Astrocyte of the cerebellum (primary cell): ENCODE measurements around the gene CXCL8.
A peak's percentile ranks its signal among the peaks of the same experiment; 100 is the strongest.

ENCODE experiments used
- DNase-seq: peaks from one replicate; pipeline ENCODE4 v3.0.0-alpha.2; 2011; ENCODE audit warnings: low read depth
- H3K4me3 ChIP-seq: 2 replicates; pipeline ENCODE4 v1.5.1; 2011; ENCODE audit warnings: mild to moderate bottlenecking, low read depth, low read length, moderate library complexity
- in situ Hi-C: cut with HindIII; loops from 2 replicates; pipeline ENCODE4 v1.10.0; 2017; ENCODE audit warnings: low sequenced_read_pairs
- TF ChIP-seq, protein P1 (sequence below): IDR thresholded peaks from 2 replicates; pipeline ENCODE4 v1.5.1; 2012; ENCODE audit warnings: low read length, low read depth, moderate library complexity, mild to moderate bottlenecking; ENCODE audit errors: missing control alignments

The CXCL8 gene

DNA sequence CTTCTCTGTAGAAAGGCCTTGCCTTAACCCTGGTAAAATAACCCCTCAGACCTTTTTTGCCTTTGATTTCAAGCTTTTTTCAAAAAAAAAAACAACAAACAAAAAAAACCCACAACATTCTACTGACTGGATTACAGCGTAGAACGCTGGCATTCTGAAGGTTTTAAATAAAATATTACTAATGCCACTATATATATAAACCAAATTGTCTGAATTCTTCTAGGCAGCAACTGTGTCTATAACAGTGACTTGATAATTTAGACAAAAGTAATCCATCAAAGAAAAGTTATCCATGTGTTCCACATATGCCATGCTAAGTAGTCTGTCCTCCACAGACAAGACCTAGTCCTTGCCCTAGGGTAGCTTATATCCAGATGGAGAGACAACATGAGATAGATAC is 33.6 kb upstream of the CXCL8 start:
- TF ChIP-seq, protein P1, sequence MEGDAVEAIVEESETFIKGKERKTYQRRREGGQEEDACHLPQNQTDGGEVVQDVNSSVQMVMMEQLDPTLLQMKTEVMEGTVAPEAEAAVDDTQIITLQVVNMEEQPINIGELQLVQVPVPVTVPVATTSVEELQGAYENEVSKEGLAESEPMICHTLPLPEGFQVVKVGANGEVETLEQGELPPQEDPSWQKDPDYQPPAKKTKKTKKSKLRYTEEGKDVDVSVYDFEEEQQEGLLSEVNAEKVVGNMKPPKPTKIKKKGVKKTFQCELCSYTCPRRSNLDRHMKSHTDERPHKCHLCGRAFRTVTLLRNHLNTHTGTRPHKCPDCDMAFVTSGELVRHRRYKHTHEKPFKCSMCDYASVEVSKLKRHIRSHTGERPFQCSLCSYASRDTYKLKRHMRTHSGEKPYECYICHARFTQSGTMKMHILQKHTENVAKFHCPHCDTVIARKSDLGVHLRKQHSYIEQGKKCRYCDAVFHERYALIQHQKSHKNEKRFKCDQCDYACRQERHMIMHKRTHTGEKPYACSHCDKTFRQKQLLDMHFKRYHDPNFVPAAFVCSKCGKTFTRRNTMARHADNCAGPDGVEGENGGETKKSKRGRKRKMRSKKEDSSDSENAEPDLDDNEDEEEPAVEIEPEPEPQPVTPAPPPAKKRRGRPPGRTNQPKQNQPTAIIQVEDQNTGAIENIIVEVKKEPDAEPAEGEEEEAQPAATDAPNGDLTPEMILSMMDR, result no peak
- in situ Hi-C loops, result no loop called here
- DNase-seq, result no peak
- H3K4me3 ChIP-seq, result no peak overlapping the region

DNA sequence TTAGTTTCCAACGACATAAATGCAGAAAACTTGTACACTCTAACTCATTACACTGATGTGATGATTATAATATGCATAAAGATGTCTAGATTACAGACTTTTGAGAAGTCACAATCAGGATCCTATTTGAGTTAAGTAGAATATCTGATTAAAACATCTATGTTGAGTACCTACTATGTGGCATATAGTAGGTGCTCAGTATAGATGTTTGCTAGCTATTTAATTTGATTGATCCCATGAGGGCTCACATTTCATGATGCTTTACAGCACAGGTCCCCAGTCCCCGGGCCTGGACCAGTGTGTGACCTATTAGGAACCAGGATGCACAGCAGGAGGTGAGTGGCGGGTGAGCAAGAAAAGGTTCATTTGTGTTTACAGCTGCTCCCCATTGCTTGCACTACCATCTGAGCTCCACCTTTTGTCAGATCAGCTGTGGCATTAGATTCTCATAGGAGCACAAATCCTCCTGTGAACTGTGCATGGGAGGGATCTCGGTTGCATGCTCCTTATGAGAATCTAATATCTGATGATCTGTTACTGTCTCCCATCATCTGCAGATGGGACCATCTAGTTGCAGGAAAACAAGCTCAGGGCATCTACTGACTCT is 33.0 kb upstream of the CXCL8 start:
- in situ Hi-C loops, result no loop called here
- H3K4me3 ChIP-seq, result no peak overlapping the region
- TF ChIP-seq, protein P1, result no peak

DNA sequence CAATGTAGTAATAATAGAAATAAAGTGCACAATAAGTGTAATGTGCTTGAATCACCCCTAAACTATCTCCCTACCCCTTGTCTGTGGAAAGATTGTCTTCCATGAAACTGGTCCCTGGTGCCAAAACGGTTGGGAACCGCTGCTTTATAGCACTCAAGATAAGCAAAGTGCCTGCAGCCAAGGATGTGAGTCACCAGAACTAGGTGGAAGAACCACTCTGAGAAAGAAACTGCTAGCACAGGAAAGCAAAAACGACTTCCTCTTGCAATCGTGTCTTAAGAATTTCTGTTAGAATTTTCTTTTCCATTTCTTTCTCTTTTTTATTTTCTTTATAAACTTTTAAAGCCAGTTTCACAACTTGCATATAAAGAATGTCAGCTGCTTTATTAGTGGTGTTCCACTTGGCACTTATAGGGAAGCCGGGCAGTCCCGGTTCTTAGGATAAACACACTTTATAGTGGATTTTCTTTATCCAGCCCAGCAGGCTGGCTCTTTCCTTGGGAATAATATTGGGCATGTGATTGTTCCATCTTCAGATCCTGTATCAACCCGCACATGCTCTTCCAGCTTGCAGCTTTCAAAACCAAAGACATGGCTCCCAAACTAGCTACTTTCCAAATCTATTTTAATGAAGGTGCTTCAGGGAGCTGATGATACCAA is 32.3 kb upstream of the CXCL8 start:
- in situ Hi-C loops, result no loop called here
- DNase-seq, result peak; percentile 81
- TF ChIP-seq, protein P1, result no peak
- H3K4me3 ChIP-seq, result no peak overlapping the region

More for the DNA sequence above, 33.0 kb upstream of the CXCL8 start:
- no peak for DNase-seq

DNA sequence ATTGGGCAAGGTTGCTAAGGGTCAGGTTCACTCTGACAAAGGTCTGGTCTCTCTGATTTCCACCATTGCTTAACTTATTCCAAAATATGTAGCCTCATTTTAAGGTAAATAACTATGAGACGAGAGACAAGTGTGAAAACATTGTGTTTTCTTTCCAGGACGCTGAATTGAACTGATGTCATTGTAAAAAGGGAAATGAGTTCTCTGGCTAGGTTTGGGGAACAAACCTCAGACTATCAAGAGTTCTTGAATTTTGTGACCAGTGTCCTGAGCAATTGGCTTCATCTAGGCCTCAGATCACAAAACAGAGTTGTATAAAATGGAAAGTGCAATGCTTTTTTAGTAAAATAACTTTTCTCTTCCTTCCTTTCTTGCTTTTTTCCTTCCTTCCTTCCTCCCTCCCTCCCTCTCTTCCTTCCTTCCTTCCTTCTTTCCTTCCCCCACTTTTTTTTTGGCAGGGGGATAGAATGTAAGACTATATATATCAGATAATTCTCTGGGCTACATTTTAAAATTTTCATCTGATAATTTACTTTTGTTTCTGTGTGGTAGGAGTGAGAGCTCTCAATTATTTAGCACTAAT is 30.8 kb upstream of the CXCL8 start:
- H3K4me3 ChIP-seq, result no peak overlapping the region
- no peak for DNase-seq
- in situ Hi-C loops, result no loop called here
- TF ChIP-seq, protein P1, result no peak

DNA sequence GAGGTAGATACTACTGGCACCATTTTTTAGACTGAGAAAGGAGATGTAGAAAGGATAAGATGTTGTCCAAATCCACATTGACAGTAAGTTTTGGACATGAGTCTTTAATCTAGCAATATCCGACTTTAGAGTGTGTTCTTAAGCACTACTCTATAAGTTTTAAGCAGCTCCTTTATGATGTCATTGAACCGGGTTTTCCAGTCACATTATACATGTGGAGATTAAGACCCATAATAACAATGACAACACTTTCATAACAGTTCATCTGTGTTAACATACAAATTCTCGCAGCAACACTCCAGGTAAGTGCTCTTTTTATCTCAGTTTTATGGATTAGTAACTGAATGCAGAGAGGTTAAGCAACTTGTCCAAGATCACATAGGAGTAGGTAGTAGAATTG is 30.3 kb upstream of the CXCL8 start:
- in situ Hi-C loops, result no loop called here
- TF ChIP-seq, protein P1, result no peak
- no peak overlapping the region for H3K4me3 ChIP-seq
- DNase-seq, result no peak

DNA sequence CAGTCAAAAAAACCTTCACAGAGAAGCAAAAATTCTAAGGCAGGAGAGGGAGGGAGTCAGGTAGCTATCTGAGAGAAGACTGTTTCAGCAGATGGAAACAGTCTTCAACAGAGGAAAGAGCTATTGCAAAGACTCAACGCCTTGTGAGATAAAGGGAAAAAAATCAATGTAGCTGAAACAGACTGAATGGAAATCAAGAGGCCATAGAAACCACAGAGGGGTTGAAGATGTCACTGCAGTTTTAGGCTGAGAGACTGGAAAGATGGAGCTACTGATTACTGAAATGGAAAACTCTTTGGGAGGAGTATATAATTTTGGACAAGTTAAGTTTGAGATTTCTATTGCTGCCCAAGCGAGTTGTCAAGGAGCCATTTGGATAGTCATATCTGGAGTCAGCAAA is 28.4 kb upstream of the CXCL8 start:
- no peak for DNase-seq
- in situ Hi-C loops, result no loop called here
- TF ChIP-seq, protein P1, result no peak
- H3K4me3 ChIP-seq, result no peak overlapping the region
